Stimulated activated CD4-positive, alpha-beta T cell treated with anti-CD3 and anti-CD28 coated beads, Interleukin-4, amount 100 ng/mL, for 24 hours (primary cell): ENCODE data around the gene ZFP36L1.
"Not testable (repeated sequence)": the region's sequence is repeated elsewhere in the genome, so short reads cannot be mapped to it uniquely, and the experiment has no call there.

Source experiments
- DNase-seq: peaks from one replicate; pipeline ENCODE4 v3.0.0-alpha.2; 2020

Gene ZFP36L1

DNA sequence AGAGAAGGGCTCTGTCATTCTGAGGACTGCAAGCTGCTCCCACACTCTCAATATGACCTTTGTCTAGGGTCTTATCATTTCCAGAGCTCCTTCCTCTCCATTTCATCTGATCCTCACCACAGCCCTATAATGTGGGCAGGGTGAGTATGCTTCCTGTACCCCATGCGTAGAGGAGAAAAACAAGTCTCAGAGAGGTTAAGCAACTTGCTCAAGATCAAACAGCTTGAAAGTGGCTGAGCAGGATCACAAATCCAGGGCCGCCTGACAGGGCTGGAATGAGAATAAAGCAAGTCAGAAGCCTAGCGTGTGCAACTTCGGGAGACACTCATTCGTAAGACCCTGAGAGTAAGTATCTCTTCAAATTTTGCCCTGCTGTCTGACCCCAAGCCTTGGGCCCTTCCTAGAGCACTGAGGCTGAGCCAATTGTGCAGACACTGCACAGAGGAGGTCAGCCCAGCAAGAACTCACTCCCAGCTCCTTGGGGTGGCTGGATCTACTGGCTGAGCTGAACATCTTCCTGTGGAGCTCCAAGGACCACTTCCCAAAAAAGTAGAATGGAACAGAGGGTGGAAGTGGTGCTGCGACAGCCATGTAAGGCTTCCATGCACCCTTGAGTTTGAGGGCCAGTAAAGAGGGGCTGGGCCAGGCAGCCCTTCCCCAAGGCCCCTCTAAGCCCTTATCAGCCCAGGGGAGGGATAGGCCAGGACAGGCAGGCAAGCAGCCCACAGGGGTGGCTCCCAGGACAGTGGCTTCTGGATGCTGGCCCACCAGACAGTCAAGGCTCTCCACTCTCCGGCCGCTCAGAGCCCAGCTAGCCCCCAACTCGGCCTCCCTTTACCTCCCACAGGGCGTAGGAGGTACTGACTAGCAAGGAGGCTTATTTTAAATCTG, 10.5 kb downstream of the ZFP36L1 start:
- DNase-seq: peak; percentile 72

DNA sequence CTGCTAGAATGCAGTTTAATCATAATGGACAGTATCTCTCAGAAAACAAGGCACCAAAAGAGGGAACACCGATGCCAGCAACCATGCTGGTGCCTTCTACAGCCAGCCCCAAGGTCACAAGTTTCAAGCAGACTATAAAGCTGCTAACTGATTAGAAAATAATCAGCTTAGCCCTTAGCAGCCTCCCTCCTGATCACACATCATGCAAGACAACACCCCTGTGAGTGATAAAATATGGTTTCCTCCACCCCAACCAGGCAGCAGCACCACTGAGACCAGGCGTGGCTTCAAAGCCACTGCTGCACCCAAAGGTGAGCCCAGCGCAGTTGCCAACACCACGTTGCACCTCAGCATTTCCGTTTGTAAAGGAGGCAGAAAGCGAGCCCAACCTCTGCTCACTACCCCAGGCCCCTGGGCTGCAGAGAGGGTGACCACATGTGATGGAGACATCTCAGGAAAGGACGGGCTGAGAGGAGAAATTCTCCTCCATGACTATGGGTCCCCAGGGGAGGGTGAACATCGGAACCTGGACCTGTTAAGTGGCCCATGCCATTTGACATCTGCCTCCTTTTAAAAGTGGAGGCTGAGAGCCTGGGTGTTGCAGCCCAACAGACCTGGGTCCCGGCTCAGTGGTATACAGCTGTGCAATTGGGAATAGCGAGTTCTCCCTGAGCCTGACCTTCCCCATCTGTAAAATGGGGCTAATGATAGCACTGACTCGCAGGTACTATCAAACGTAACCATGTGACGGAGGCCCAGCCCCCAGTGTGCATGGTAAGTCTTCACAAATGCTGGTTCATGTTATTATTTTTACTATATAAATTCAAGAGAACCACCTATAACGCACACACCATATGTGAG, 11.5 kb downstream of the ZFP36L1 start:
- peak; percentile 60 for DNase-seq

DNA sequence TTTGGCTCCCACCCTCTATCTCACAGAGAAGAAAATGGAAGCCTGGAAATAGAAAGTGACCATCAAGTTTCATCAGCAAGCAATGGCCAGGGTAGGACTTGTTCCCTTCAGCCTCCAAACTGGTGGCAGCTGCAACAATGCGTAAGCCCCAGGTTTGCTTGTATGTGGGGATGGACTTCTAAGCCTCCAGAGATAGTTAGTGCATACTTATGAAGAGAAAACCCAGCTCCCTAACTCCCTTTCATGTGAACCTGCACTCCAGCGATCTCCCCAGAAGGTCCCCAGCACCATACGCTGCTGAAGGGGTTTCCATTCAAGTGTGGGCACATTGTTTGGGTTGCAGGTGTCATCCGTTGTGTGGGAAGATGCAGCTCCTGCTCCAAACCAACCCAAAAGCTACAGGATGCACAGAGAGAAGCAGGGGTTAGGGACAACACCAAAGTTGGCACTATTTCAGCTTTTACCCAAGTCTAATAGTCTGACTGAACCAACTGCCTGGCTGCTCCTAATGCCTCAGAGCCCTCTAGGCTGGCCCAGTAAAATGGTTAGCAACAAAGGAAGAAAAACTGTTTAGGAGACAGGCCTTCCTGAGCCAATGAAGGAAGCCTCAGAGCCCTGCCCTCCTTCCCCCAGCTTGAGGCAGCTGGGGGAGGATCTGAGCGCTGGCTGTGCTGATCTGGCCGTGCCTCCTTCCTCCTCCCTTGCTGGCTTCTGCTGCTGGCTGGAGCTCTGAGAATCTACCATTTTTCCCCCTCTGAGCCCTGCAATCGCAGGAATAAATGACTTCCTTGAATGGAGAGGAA, 12.3 kb downstream of the ZFP36L1 start:
- no peak for DNase-seq

DNA sequence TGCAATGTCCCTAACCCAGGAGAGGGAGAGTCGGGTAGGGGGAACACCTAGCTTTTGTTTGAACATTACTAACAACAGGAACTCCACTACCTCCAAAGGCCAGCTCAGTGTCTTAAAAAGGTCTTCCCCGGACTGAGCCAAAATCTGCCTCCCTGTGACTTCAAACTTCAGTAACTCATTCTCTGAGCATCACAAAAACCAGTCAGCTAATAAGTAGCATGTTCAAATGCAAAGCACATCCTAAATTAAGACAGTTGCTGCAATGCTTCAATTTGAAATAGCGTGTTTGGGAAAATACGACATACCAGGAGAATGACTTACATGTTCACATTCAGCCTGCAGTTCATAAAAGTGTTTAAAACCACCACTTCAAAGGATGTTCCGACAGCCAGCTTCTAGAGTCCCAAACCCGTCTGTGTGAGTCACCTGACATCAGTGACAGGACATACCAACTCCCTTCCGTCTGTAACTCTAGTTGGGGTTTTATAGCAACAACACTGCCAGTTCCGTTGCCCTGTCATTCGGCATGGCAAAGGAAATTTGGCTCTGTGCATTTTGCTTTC, 13.0 kb downstream of the ZFP36L1 start:
- DNase-seq: peak; percentile 67

DNA sequence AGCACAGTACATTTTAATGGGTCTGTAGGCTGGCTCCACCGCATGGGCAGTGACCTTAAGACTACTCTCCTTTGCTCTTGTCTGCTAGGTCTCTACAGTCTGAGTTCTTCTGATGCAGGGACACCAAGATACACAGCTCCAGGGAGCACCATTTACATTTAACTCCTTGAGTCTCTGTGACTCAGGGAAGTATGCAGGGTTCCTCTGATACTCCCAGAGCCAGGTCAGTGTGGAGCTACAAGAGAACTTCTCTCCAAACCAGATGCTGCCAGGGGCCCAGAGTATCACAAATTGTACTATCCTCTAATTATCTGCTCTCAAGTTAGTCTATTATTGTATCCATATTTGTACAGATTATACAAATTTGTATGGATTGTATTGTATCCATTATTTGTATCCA, 15.2 kb downstream of the ZFP36L1 start:
- DNase-seq: no peak

DNA sequence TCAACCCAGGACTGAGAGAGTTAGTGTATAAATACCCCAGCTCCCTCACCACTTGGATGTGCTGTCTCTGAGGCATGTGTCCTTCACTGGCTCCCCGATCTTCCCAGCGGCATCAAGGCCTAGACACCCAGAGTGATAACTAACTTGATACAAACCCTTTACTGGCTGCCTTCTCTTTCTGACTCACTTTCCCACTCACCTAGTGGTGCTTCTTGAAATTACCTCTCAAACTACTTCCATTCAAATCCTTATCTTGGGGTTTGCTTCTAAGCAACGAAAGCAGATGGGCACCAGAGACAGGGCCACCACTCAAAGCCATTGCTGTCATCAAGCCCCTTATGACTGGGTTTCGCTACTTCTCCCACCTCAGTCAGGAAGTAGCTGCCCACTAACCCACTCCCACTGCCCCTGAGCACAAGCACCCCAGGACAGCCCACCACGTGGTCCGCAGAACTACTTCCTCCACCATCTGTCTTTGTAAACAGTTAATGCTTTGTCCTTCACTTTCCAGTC, 17.2 kb downstream of the ZFP36L1 start:
- no peak for DNase-seq

DNA sequence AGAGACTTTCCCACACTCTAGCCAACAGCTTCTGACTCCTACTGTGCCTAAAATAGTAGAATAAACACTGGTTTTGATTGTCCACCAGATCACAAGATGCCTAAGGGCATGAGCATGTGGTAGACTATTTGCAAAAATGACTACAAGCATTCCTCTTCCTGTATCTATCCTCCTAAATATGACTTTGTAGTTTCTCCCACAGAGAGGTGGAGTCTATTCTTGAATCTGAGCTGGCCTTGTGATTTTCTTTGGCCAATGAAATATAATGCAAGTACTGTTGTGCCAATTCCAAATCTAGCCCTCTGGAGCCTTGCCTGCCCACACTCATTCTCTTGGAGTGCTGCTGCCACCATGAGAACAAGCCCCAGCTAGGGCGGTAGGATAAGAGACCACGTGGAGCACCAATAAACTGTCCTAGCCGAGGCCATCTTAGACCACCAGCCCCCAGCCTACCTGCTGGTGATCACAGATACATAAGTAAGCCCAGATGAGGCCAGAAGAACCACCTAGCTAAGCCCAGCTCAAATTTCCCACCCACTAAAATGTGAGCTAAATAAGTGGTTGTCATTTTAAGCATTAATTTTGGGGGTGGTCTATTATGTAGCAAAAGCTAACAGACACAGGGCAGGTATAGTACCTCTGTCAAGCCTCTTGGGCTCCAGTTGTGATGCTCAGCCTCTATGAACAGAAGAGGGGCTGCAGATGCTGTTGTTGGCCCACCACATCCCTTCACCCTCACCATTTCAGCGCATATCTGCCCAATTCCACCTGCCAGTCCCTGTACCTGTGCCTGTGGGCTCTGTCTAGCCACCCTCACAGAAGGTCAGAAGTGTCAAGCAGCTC, 17.9 kb downstream of the ZFP36L1 start:
- no peak for DNase-seq

DNA sequence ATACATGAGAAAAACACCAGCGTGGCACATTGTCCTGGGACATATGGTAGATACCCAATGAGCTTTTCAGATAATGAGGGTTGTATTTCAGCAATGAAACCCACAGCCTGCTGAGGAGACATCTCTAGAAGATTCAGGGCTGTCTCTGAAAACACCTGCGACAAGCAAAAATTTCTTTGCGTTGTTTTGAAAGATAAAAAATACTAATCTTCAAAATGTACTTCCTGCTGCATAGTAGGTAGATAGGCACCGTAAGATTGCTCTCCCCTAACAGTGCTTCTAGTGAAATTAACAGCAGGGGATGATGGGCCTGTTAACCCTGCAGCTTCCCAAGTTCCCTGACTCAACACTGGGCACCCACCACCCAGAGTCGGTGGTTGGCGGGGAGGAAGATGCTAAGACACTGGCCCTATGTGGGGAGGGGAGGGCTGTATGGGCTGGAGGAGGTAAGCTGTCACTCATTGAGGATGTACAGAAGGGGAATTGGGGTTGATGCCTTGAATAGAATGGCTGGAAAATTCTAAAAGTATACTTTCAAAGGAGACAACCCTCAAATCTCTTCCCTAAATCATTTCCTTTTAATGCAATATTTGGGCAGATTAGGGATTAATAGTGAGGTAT, 20.0 kb downstream of the ZFP36L1 start:
- DNase-seq: no peak

DNA sequence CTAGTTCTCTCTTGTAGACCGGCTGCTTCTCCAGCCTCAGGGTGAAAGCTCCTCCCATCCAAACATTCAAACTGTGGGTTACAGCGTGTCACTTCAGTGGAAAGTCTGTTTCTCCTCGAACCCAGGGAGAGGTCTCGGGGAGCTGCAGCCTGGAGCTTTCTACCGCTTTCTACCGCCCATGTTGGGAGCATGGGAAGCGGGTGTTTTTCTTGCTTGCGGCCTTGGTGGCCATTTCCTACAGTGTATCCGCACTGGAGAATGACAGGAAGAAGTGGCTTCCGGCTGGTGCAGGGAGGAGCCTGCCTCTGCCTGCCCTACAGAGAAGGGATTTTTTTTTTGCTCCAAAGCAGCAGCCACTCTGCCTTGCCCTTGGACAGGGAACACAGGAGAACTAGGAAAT, 21.2 kb downstream of the ZFP36L1 start:
- DNase-seq: no peak

DNA sequence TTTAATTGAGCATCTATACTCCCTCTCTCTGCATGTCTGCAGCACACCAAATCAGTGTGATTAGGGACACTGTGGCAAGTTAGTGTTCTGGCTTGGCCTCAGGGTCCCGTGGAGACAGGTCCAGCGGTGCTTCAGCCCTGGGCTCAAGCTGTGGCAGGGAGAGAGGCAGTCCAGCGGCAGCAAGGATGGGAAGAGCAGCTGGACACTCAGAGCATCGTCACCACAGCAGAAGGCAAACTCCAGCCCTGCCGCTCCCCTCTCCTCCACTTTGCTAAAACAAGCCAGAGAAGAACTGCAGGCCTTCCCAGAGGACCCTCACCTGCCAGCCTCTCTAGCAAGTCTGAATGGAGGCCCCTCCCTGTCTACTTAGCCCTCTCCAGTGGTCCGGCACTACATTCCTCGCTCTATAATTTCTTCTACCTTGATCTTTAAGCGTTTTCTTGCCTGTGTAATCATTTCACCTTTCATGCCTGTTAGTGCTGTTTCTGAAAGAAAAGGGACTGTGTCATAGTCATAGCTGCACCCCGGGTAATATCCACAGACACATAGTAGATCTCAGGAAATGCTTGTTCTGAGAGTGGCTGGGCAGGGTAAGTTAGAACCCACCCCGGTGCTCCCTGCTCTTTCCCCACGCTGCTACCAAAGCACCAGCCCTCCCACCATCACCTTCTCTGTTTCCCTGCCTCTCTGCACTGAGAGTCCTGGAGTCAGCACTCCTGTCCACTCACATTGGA, 22.1 kb downstream of the ZFP36L1 start:
- no peak for DNase-seq

DNA sequence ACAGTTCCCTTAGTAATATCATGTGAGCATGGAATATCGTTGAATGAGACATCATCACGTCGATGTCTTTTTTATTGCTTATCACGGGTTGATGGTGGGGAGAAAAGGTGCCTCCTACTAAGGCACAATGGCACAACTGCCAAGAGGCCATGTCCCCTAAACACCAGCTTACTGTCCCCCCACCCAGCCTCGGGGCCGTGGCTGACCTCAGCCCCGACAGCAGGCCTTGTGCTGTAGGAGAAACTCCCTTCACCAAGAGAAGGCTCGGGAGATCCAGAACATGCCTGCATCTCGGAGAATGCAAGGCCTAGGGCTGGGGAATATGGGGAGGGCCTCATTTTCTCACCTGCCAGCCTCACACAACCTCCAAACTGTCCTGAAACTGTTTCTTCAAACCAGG, 22.8 kb downstream of the ZFP36L1 start:
- DNase-seq: no peak

DNA sequence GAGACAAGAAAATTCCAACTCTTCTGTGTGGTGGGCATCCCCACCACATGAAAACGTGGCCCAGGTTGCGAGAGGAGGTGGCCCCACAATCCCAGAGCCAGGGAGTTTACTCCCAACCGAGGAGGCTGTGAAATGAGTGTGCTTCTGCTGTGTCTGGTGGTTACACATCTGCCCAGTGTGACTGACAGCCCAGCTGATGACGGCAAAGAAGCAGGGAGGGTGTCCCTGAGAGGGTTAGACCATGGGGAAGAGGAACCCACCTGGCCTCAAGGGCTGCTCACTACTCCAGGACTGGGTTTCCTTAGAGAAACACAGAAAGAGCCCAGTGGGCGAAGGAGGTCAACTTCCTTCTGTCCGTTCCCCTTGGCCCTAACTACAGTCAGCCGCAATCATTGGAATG, 24.6 kb downstream of the ZFP36L1 start:
- no peak for DNase-seq

DNA sequence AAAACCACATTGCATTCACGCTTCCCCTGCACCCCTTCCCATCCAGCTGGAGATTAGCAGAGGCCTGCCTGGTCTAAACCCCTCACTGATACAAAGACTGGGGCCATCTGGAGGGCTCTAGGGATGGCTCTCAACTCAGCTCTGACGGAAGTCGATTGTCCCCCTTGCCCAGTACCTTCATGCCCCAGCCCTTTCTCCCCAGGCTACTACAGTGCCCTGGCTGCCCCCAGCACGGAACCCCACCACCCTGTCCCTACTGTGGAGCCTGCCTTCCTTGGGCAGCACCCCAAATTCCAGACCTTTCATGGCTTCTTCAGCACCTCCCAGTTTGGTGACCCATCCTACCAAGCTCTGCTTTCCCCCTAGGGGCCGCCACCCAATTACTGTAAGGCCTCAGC, 25.6 kb downstream of the ZFP36L1 start:
- no peak for DNase-seq

DNA sequence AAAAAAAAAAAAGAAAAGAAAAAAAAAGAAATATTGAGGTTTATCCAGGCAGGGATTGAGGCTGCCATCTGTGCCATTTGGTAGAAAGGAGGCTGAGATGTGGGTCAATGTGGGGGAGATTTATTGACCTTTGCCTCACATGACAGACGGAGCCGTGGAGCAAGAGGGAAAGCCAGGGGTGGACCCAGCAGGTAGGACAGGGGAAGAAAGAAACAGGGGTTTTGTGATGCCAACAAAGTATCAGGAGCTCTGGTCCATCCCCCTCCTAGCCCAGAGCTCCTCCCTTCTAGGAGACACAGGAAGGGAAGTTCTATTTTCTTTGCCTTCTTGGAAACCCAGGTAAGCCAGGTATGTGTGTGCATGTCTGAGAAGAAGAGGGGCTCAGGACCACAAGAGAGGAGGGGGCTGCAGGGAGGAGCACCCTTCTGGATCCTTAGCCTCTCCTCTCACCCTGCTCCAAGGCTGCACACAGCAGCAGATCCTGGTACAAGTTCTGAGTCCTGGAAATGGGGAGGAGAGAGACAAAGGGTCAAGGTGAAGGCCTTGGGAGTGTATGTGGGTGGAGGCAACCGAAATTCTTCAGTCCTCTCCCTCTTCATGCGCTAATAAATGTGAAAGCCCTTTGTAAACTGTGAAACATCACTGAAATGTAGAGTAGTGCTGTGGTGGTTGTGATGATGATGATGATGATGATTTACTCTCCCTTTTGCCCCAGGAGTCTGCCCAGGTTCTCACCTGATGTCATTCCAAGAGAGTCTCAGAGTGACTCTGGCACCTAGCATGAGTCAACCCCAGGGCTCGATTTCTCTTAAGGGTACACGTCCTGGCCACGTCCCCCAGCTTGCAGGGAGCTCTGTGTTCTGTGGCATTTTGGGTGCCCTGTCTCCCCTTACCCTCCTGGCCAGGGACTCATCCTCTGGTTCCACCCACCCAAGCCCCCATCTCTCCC, 26.3 kb downstream of the ZFP36L1 start:
- no peak for DNase-seq

DNA sequence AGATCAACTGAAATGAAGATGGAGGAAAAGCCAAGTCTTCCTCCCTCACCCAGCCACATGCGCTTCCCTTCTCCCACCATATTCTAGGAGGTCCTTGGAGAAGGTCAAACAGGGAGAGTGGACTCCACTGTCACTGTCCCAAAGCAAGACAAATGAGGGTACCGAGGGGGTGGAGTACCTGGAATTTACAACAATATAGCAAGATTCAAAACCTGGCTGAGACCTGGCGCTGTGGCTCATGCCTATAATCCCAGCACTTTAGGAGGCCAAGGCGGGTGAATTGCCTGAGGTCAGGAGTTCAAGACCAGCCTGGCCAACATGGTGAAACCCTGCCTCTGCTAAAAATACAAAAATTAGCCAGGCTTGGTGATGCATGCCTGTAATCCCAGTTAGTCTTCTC, 29.0 kb downstream of the ZFP36L1 start:
- DNase-seq: not testable (repeated sequence)

DNA sequence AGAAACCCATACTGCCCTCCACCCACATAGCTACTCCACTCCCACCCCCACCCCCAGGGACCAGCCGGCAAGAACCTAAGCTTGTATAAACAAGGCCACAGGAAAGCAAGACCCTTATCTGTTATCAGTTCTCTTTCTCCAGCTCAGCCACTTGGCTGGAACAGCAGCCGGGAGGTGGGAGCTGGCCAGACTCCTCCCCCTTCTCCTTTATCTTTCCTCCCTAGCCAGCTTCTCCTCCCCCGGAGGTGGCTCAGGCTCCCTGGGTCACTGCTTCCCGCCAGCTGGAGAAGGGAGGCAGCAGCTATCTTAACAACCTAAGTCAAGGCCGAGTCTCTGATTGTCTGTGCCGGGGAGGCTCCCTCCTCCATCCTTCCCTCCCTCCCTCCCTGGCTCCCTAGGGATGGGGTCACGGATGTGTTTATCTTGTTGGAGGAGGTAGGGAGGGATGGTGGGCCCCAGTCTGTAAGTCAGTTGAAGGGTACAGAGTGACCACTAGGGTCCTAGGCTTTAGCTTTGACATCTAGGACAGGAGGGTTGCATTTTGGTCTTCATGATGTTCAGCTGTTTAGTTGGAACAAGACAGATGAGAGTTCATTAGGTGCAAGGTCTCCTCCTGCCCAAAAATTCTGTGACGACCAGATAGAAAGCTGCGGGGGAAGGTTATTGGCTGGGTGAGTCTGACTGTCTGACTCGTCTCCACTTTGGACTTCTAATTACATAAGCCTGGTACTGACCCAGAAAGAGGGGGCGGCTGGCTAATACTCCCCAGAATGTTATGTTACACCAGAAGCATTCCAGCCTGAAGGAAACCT, 29.7 kb downstream of the ZFP36L1 start:
- DNase-seq: no peak

DNA sequence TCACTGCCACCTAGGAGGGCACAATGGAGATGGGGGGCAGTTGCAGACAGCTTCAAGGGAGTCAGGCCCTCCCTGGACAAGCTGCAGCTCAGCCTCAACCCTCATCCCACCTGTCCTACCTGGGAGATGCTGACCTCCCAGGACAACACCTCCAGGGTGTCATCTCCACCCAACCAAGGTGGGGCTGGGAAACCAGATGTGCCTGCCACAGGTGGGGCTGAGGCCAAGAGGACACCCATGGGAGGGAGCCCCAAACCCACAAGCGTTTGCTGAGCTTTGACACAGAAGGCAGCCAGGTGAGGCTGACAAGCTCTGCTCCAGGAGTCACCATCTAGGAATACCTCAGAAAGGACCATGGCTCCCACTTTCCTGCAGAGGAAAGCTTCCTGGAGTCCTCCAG, 31.5 kb downstream of the ZFP36L1 start:
- DNase-seq: no peak

DNA sequence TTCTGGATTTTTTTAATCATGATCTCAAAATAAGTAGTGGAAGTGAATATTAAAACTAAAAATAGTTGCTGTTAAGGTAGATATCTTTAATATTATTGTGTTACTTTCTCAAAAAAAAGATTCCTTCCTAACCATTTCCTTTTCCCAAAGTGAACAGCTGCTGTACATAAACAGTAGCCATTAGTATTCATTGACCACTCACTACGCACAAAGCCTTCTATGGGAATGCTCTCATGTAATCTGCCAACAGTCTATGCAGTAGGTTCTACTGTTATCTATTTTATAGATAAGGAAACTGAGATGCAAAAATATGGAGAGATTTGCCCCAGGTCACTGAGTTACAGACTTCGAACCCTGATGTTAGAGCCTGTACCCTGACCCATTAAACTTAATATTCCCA, 32.1 kb downstream of the ZFP36L1 start:
- no peak for DNase-seq
